Measurements from ENCODE around the gene LMCD1.

Gene LMCD1

GRCh38 chr3:8484409-8485140 lies 17.0 kb upstream of the LMCD1 start:
- DNase-seq, result no peak

- DNase-seq, result no peak
Observed at GRCh38 chr3:8485141-8485870, 16.3 kb upstream of the LMCD1 start.

- DNase-seq, result no peak
Observed at GRCh38 chr3:8485943-8486342, 15.7 kb upstream of the LMCD1 start.

- DNase-seq, result no peak
Observed at GRCh38 chr3:8486434-8486833, 15.2 kb upstream of the LMCD1 start.

GRCh38 chr3:8486936-8487335 lies 14.7 kb upstream of the LMCD1 start:
- no peak for DNase-seq

- no peak for DNase-seq
Observed at GRCh38 chr3:8488411-8488810, 13.2 kb upstream of the LMCD1 start.

GRCh38 chr3:8488877-8489276 lies 12.7 kb upstream of the LMCD1 start:
- DNase-seq, result no peak

GRCh38 chr3:8489278-8489792 lies 12.3 kb upstream of the LMCD1 start:
- no peak for DNase-seq

GRCh38 chr3:8490079-8490552 lies 11.5 kb upstream of the LMCD1 start:
- DNase-seq, result no peak

- no peak for DNase-seq
Observed at GRCh38 chr3:8491271-8492144, 10.1 kb upstream of the LMCD1 start.

GRCh38 chr3:8492744-8493511 lies 8.7 kb upstream of the LMCD1 start:
- DNase-seq, result no peak

- no peak for DNase-seq
Observed at GRCh38 chr3:8493744-8494143, 7.9 kb upstream of the LMCD1 start.

GRCh38 chr3:8494327-8494726 lies 7.3 kb upstream of the LMCD1 start:
- no peak for DNase-seq

GRCh38 chr3:8497582-8497981 lies 4.0 kb upstream of the LMCD1 start:
- DNase-seq, result no peak

GRCh38 chr3:8499181-8499611 lies 2.4 kb upstream of the LMCD1 start:
- peak; percentile 4 for DNase-seq

GRCh38 chr3:8500319-8500988 lies 1.2 kb upstream of the LMCD1 start:
- no peak for DNase-seq

GRCh38 chr3:8500989-8501370 lies 643 bp upstream of the LMCD1 start:
- DNase-seq, result no peak

- DNase-seq, result no peak
Observed at GRCh38 chr3:8503461-8503860, 1.8 kb downstream of the LMCD1 start.

GRCh38 chr3:8503871-8504610 lies 2.4 kb downstream of the LMCD1 start:
- DNase-seq, result no peak

GRCh38 chr3:8504611-8504973 lies 3.0 kb downstream of the LMCD1 start:
- DNase-seq, result no peak

GRCh38 chr3:8505621-8506020 lies 4.0 kb downstream of the LMCD1 start:
- DNase-seq, result no peak
